GM18867 (cell line): ENCODE results near the gene RAI14.
"Not testable (repeated sequence)": the region's sequence is repeated elsewhere in the genome, so short reads cannot be mapped to it uniquely, and the experiment has no call there.

Experiments
- ATAC-seq: cut with Tn5 transposase; IDR thresholded peaks from one replicate; pipeline ENCODE4 v1.9.1; 2021; ENCODE audit warnings: mild to moderate bottlenecking, moderate library complexity; ENCODE audit not compliant: unreplicated experiment

RAI14 gene

GRCh38 chr5:34697308-34698108 is 41.4 kb downstream of the RAI14 start:
- ATAC-seq: no peak

DNA sequence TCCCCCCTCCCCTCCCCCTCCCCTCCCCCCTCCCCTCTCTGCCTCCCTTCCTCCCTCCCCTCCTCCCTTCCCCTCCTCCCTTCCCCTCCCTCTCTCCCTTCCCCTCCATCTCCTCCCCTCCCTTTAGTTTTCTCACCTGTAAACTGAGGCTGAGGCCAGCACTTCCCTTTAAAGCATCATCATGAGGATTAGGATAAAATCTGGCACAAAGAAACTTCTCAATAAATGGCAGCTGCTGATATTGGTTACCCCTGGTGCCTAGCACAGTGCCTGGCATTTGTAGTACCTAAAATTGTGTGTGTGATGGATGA is 41.9 kb downstream of the RAI14 start:
- ATAC-seq: no peak

- ATAC-seq: no peak
Observed at GRCh38 chr5:34698754-34699153, 42.6 kb downstream of the RAI14 start.

DNA sequence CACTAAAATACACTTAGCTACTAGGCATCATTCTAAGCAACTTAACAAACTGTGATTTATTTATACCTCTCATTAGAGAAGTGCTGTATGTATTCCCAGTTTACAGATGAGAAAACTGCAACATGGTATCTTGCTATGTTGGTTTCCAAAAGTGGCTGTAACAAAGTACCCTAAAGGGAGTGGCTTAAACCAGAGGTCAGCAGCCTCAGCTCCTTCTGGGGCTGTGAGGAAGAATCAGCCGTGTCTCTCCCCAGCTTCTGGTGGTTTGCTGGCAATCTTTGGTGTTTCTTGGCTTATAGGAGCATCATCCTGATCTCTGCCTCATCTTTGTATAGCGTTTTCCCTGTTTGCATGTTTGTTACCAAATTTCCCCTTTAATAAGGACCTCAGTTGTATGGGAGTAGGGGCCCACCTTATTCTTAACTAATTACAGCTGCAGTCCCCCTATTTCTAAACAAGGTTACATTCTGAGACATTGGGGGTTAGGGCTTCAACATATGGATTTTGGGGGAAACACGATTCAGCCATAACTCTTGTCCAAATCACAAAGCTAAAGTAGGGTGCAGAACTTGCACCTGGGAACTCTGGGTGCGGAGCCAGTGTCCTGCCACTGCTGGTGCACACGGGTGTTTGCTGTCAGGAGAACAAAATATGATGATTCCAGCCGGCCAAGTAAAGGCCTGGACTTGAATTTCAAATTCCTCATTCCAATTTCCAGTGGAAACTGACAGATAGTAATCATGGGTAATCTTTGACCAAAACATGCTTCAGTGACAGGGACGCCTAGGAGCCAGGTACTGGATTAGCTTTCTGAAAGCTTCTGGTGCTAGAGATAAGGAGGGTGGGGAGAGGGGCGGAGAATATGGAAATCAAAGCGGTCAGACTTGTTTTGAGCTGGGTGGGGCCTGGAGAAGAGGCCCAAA is 43.3 kb downstream of the RAI14 start:
- ATAC-seq: no peak

DNA sequence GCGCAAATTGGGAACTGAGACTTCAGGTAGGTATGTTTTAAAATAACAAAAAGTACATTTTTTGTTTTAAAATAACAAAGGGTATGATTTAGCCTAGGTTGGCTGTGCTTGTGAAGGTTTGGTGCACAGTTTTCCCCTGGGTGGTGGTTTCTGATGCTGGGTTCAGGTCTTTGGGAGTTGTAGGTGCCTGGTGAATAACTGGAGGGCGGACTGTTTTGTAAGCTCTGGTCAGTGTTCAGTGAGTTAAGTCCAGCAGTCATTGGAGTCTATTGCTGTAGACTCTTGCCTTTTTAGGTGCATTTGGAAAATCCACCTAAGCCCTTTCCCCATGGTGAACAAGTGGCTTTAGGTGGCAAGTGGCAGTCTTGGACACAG is 43.9 kb downstream of the RAI14 start:
- ATAC-seq: no peak

DNA sequence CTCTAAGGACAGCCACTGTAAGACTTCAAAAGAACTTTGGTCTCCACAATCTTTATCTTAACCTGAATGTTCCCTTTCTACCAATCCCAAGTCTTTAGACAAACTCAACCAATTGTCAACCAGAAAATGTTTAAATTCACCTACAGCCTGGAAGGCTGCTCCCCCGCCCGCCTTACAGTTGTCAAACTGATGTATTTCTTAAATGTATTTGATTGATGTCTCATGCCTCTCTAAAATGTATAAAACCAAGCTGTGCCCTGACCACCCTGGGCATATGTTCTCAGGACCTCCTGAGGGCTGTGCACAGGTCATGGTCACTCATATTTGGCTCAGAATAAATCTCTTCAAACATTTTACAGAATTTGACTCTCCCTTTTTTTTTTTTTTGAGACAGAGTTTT is 45.3 kb downstream of the RAI14 start:
- ATAC-seq: not testable (repeated sequence)

DNA sequence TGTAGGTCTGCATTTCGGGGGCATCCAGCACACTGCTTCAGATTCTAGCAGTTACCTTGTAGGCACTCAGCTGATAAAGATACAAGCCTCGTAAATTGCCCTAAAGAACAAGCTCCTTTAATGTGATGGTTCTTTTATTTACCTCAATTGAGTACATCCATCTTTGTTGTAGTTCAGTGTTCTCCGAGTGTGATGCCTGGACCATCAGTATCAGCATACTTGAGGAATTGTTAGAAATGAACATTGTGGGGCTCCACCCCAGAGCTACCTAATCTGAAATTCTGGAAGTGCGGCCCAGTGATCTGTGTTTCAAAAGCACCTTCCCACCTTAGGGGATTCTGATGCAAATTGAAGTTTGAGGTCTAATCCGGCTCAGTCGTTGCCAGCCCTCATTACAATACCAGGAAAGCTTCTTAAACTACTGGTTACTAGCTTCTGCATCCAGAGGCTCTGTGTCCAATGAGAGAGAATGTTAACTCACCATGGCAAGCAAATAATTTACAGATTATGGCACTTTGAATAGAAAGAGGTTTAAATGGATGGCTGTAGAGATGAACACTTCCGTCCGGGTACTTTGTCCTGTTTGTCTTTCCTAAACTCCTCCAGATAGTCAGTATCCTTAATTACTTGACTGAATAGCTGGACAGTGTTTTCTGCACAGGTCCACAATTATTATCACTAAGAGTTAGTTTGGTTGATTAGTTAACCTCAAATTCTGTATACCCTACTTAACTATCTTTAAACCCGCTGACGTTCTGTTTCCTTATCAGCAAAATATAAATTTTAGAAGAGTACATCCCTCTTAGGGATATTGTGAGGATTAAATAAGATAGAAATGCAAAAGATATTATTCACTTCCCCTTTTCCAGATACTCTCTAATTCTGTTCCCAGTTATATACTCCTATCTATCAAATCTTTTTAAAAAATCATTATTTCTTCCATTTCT is 47.9 kb downstream of the RAI14 start:
- ATAC-seq: no peak

- no peak for ATAC-seq
Observed at GRCh38 chr5:34706084-34706483, 50.0 kb downstream of the RAI14 start.

GRCh38 chr5:34707451-34708107 is 51.5 kb downstream of the RAI14 start:
- ATAC-seq: no peak

DNA sequence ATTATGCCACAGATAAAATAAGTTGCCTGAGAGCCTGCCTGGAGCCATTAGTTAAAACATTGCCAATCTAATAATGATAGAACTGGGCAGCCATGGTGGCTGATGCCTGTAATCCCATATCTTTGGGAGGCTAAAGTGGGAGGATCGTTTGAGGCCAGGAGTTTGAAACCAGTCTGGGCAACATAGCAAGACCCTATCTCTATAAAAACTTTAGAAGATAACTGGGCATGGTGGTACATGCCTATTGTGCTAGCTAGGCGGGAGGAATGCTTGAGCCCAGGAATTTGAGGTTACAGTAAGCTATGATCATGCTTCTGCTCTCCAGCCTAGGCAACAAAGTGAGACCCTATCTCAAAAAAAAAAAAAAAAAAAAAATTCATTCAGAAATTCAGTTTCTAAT is 52.6 kb downstream of the RAI14 start:
- ATAC-seq: no peak

DNA sequence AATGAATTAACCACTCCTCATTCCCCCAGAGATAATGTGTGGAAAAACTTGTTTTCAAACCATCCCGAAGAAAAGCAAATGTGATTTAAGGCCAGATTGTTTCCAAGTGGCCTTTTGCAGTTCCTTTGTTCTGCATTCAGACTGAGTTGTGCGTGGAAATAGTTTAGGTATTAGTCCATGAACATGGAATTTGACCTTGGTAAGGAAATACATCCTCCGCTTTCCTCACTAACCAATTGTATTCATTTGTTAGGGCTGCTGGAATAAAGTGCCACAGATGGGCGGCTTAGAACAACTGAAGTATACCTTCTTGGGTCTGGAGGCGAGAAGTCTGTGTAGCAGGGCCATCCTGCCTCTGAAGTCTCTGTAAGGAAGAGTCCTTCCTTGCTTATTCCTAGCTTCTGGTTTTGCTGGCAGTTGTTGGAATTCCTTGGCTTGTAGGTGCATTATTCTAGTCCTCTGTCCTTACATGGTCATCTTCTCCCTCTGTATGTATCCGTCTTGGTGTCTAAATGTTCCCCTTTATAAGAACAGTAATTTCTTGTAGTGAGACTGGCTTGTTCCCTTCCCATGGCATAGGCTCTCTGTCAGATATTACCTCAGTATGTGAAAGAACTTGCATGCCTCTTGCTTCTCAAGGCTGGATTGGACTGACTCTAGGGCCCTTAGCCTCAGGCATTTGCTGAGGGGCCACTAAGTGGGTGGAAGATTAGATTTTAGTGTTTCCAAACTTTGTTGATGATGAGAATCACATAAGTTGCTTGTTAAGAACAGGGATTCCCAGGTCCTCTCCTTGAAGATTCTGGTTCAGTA is 53.9 kb downstream of the RAI14 start:
- ATAC-seq: no peak

DNA sequence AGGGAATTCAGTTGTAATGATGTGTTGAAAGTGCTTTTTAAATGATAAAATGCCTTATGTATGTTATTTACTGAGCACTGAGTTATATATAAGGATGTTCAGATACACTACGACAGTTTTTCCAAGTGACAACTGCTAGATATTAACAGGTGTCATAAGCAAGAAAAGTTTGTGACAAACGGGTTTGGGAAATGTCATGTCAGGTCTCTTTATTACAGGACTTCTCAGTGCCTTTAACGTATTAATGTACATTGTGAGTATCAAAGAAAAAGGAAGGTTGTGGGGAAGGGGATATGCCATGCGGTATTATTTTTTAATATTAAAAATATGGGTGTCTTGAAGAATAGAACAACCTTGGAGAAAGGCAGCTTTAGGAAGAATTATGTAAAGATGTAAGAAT is 56.4 kb downstream of the RAI14 start:
- ATAC-seq: no peak

DNA sequence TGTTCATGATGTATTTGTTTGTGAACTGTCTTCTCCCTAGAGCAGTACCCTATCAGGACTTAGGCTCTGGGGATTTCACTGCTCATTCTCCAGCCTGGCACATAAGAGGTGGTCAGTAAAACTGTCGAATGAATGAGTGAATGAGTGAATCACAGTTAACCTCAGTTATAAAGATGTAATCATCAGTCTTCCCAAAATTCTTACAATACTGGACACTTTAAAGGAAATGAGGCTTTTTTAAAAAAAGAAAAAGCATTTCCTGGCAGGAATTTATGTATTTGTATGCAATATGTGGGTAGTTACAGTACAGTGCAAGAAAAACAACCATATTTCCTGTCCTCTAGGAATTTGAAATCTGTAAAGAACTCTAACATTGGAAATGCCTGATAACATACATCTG is 59.6 kb downstream of the RAI14 start:
- ATAC-seq: no peak

- ATAC-seq: no peak
Observed at GRCh38 chr5:34716986-34717385, 60.9 kb downstream of the RAI14 start.

DNA sequence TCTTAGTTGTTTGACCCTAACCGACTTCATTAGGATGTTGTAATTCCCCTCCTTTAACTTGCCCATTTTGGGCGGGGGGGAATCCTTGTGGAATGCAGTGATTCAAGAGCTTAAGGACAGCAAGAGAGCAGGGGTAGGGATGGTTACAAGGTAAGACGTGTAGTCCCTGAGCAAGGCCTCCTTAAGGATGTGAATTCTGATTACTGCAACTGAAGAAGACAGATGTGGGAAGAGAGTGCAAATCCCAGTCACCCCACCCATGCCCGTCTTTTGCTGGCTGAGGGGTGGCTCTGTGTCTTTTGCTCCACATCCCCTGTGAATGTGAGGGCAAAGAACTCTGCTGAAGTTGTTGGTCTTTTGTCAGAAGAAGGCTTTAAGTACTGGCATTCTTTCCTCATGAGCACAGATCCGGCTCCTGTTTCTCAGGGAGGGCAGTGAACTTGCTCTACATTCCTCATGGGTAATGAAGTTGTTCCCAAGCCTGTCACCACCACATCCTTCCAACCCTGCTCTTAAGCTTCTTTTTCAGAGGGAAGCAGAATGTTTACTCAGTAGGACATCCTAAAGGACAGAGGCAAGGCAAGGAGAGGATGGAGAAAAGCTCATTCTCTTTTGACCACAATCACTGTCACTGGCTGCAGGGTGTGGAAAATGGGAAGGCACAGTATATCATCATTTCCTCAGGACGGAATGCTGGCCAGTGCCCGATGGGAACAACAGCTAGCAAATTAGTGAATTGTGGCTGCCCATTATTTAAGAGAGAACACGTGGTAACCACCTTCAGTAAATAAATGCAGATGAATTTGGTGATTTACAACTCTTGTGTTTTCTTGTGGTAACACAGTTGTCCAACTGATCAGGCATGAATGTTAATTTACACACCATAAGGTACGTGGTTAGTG is 61.5 kb downstream of the RAI14 start:
- ATAC-seq: no peak

- ATAC-seq: no peak
Observed at GRCh38 chr5:34718516-34718915, 62.4 kb downstream of the RAI14 start.

DNA sequence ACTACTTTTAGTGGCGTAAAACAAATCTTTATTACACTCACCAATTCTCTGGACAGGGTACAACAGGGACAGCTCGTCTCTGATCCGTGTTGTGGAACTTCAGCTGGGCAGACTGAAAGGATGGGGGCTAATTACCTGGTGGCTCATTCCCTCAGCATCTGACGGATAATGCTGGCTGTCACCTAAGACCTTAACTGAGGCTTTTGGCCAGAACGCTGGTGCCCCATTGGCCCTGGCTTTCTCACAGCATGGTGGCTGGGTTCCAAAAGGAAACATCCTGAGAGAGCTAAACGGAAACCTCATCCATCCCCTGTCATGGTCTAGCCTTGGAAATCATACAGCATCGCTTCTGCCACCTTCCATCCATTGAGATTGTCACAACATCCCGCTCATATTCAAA is 62.9 kb downstream of the RAI14 start:
- ATAC-seq: no peak

GRCh38 chr5:34721327-34721726 is 65.2 kb downstream of the RAI14 start:
- no peak for ATAC-seq

DNA sequence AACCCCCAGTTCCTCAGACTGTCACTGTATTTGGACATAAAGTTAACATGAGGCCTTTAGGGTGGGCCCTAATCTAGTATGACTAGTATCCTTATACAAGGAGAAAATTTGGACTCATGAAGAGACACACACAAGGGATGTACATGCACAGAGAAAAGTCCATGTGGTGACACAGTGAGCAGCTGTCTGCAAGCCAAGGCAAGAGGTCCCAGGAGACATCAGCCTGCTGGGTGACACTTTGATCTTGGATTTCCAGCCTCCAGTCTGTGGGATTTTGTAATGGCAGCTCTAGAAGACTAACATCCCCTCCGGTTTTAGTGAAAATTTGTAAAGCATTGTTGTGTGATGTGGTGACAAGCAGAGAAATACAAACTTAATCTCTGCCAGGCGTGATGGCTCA is 66.1 kb downstream of the RAI14 start:
- ATAC-seq: no peak
